ENCODE data around the gene CDK2. TPM values are rescaled to one million over a fixed set of nuclear protein-coding genes. Genes with fewer than 3 reads are reported as not detected.

CDK2 gene
- polyA plus RNA-seq, 1 donor from 2014 or later, result 2.6 TPM

DNA sequence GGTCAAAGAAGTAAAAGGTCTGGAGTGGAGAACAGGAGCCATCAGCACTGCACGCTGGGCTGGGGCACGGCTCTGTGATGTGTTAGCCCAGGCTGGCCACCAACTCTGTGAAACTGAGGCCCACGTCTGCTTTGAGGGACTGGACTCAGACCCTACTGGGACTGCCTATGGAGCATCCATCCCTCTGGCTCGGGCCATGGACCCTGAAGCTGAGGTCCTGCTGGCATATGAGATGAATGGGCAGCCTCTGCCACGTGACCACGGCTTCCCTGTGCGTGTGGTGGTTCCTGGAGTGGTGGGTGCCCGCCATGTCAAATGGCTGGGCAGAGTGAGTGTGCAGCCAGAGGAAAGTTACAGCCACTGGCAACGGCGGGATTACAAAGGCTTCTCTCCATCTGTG is 37.6 kb downstream of the CDK2 start:
- H3K9me3 ChIP-seq (ENCODE audit: low read length), result no peaks in the 10 kb centered on the region
- H3K4me3 ChIP-seq (ENCODE audit: low read length), result no peak overlapping the region
- no peaks in the 10 kb centered on the region for H3K27me3 ChIP-seq (ENCODE audit: insufficient read depth, low read depth, low read length)
- H4K20me1 ChIP-seq (ENCODE audit: insufficient read depth), result no peaks in the 10 kb centered on the region
- H3K4me2 ChIP-seq (ENCODE audit: low read length), result no peak overlapping the region
- no peak overlapping the region for H3K27ac ChIP-seq (ENCODE audit: low read length)
- no peak overlapping the region for H3K9ac ChIP-seq (ENCODE audit: low read length)
- no peaks in the 10 kb centered on the region for H3F3A ChIP-seq (ENCODE audit: insufficient read depth, low read length, poor library complexity, severe bottlenecking)
- no peak overlapping the region for H2AFZ ChIP-seq (ENCODE audit: low read depth, low read length)
- H3K9me2 ChIP-seq (ENCODE audit: insufficient read depth, low read length), result no peaks in the 10 kb centered on the region
- TF ChIP-seq RAD21 (conservative IDR thresholded peaks at IDR 0.05) (no peak), CTCF (IDR thresholded peaks at IDR 0.05; ENCODE audit: poor library complexity, severe bottlenecking) (no peak), POLR2AphosphoS5 (IDR thresholded peaks at IDR 0.05) (no peak), EZH2 (IDR thresholded peaks at IDR 0.05; ENCODE audit: borderline replicate concordance, insufficient read depth, low read length, poor library complexity, severe bottlenecking) (no peak), MXI1 (conservative IDR thresholded peaks at IDR 0.05; ENCODE audit: poor library complexity, severe bottlenecking) (no peak), EP300 (conservative IDR thresholded peaks at IDR 0.05; ENCODE audit: poor library complexity, severe bottlenecking) (no peak)
- TF ChIP-seq, protein P1, sequence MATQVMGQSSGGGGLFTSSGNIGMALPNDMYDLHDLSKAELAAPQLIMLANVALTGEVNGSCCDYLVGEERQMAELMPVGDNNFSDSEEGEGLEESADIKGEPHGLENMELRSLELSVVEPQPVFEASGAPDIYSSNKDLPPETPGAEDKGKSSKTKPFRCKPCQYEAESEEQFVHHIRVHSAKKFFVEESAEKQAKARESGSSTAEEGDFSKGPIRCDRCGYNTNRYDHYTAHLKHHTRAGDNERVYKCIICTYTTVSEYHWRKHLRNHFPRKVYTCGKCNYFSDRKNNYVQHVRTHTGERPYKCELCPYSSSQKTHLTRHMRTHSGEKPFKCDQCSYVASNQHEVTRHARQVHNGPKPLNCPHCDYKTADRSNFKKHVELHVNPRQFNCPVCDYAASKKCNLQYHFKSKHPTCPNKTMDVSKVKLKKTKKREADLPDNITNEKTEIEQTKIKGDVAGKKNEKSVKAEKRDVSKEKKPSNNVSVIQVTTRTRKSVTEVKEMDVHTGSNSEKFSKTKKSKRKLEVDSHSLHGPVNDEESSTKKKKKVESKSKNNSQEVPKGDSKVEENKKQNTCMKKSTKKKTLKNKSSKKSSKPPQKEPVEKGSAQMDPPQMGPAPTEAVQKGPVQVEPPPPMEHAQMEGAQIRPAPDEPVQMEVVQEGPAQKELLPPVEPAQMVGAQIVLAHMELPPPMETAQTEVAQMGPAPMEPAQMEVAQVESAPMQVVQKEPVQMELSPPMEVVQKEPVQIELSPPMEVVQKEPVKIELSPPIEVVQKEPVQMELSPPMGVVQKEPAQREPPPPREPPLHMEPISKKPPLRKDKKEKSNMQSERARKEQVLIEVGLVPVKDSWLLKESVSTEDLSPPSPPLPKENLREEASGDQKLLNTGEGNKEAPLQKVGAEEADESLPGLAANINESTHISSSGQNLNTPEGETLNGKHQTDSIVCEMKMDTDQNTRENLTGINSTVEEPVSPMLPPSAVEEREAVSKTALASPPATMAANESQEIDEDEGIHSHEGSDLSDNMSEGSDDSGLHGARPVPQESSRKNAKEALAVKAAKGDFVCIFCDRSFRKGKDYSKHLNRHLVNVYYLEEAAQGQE (IDR thresholded peaks at IDR 0.05; ENCODE audit: borderline replicate concordance), result no peak
- no peaks in the 10 kb centered on the region for H3K79me2 ChIP-seq (replicated peaks; ENCODE audit: insufficient read depth, low read length)
- H3K36me3 ChIP-seq (ENCODE audit: insufficient read depth, low read length), result no peaks in the 10 kb centered on the region

DNA sequence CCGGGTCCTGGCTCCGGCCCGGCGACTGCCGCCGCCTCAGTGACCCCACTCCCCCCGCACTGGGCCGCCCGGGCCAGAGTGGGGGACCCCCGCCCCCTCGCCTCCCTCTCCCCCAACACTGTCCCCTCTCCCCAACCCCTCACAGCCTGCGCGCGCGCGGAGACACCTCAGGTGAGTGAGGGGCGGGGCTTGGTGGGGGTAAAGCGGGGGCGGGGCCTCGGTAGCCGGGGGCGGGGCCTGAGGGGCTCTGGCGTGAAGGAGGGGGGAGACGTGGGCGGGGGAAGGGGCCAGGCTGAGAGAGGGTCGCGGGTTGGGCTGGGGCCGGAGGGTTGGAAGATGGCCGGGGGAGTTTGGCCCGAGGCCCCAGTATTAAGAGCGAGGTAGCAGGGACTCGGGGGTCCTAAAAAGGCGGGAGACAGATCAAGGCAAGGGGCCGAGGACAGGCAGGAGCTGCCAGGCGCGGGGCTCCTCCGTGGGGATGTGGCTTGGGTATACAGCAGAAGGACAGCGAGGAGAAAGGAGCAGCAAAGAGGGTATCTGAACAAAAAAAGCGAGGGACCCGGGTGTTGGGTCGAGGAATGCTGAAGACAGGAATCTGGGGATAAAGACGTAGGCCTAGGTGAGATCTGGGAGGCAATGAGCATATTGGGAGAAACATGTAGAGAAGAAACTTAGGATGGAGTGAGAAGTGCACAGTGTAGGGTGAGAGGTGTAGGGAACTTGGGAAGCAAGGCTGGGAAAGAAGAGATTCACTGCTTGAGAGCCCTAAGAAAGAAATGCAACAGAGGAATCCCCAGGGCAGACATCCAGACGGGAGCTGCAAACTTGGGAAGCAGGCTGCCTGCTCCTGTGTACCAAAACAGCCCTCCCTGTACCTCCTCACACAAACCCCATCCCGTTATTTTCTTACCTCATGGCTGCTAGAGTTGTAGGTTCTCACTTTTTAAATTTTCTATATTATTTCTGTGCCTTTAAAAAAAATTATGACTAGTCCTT is 41.2 kb downstream of the CDK2 start:
- Histone ChIP-seq H3K27me3 (ENCODE audit: insufficient read depth, low read depth, low read length) (no peaks in the 10 kb centered on the region), H3K4me2 (ENCODE audit: low read length) (peak overlapping the region; percentile 74), H3K27ac (ENCODE audit: low read length) (peak overlapping the region; percentile 71), H3K9ac (ENCODE audit: low read length) (peak overlapping the region; percentile 82), H3K4me3 (ENCODE audit: low read length) (peak overlapping the region; percentile 82), H3K36me3 (ENCODE audit: insufficient read depth, low read length) (no peaks in the 10 kb centered on the region), H3K9me2 (ENCODE audit: insufficient read depth, low read length) (no peaks in the 10 kb centered on the region), H3K9me3 (ENCODE audit: low read length) (no peaks in the 10 kb centered on the region), H3K79me2 (replicated peaks; ENCODE audit: insufficient read depth, low read length) (no peaks in the 10 kb centered on the region), H4K20me1 (ENCODE audit: insufficient read depth) (no peaks in the 10 kb centered on the region), H3F3A (ENCODE audit: insufficient read depth, low read length, poor library complexity, severe bottlenecking) (no peaks in the 10 kb centered on the region), H2AFZ (ENCODE audit: low read depth, low read length) (peak overlapping the region; percentile 59)
- no peak for TF ChIP-seq EP300 (conservative IDR thresholded peaks at IDR 0.05; ENCODE audit: poor library complexity, severe bottlenecking)
- peak; percentile 29 for TF ChIP-seq TAF1 (IDR thresholded peaks at IDR 0.05; ENCODE audit: low read depth)
- TF ChIP-seq, protein P1 (IDR thresholded peaks at IDR 0.05; ENCODE audit: borderline replicate concordance), result no peak
- TF ChIP-seq POLR2AphosphoS5 (IDR thresholded peaks at IDR 0.05), result peak; percentile 15
- peak; percentile 17 for TF ChIP-seq SMC3 (conservative IDR thresholded peaks at IDR 0.05; ENCODE audit: poor library complexity)
- TF ChIP-seq EZH2 (IDR thresholded peaks at IDR 0.05; ENCODE audit: borderline replicate concordance, insufficient read depth, low read length, poor library complexity, severe bottlenecking), result no peak
- no peak for TF ChIP-seq CTCF (IDR thresholded peaks at IDR 0.05; ENCODE audit: poor library complexity, severe bottlenecking)
- peak; percentile 28 for TF ChIP-seq MXI1 (conservative IDR thresholded peaks at IDR 0.05; ENCODE audit: poor library complexity, severe bottlenecking)
- no peak for TF ChIP-seq RAD21 (conservative IDR thresholded peaks at IDR 0.05)

Measured in neural cell (in vitro differentiated cells).